H1 (cell line): Measurements from ENCODE around the gene FRA10AC1. TPM values are rescaled to one million over a fixed set of nuclear protein-coding genes. Genes with fewer than 3 reads are reported as not detected.

Source experiments
- CTCF ChIA-PET: fragments of 300-600 bp; sonication (Branson Sonifier 250); formaldehyde crosslinking; loops from one replicate; lab custom pipeline; 2021; ENCODE audit not compliant: partially characterized antibody; lab: Charles Lee
- POLR2A ChIA-PET: fragments of 300-600 bp; sonication (Branson Sonifier 250); formaldehyde crosslinking; loops from one replicate; lab custom pipeline; 2021; ENCODE audit warnings: inconsistent platforms; ENCODE audit not compliant: partially characterized antibody; lab: Charles Lee
- DNase-seq, 2 experiments: peaks; one replicate each; pipeline versions ENCODE4 v3.0.0 to v3.0.0-alpha.2; 2010 to 2022; ENCODE audit warnings: low spot score in 2 of 2, low read depth in 1 of 2, mixed read lengths in 1 of 2
- FAIRE-seq: peaks from 2 replicates; lab custom pipeline; 2011; peaks lifted over from hg19 to GRCh38; lab: Jason Lieb, UNC
- H2AFZ ChIP-seq: 2 replicates; pipeline ENCODE4 v1.8.1; 2012; ENCODE audit warnings: low read length, inconsistent platforms
- H2AK5ac ChIP-seq: 2 replicates; pipeline ENCODE4 v1.6.1; 2013; ENCODE audit warnings: low read depth, low read length
- H2BK120ac ChIP-seq: replicated peaks from 2 replicates; pipeline ENCODE3; 2013; ENCODE audit warnings: low read depth, low read length, inconsistent platforms
- H2BK12ac ChIP-seq: 2 replicates; pipeline ENCODE4 v1.6.1; 2013; ENCODE audit warnings: low read depth, low read length
- H2BK15ac ChIP-seq: 2 replicates; pipeline ENCODE4 v1.6.1; 2013; ENCODE audit warnings: low read length
- H2BK20ac ChIP-seq: 2 replicates; pipeline ENCODE4 v1.6.1; 2013; ENCODE audit warnings: low read length
- H2BK5ac ChIP-seq: 2 replicates; pipeline ENCODE4 v1.6.1; 2013; ENCODE audit warnings: low read depth, low read length
- H3K14ac ChIP-seq: 2 replicates; pipeline ENCODE4 v1.6.1; 2013; ENCODE audit warnings: inconsistent platforms; ENCODE audit not compliant: insufficient read length
- H3K18ac ChIP-seq: 2 replicates; pipeline ENCODE4 v1.6.1; 2013; ENCODE audit warnings: low read length; ENCODE audit errors: extremely low read depth
- H3K23ac ChIP-seq: 2 replicates; pipeline ENCODE4 v1.6.1; 2013; ENCODE audit warnings: inconsistent platforms; ENCODE audit not compliant: insufficient read length
- H3K23me2 ChIP-seq: 2 replicates; pipeline ENCODE4 v1.6.1; 2013; ENCODE audit warnings: low read depth, low read length
- H3K27ac ChIP-seq: 2 replicates; pipeline ENCODE4 v1.6.1; 2011; ENCODE audit warnings: low read depth, low read length, inconsistent platforms
- H3K27me3 ChIP-seq, 4 experiments: replicated peaks in 1 of 4; 1 replicate in 1 of 4; 2 replicates in 3 of 4; pipeline versions ENCODE4 v1.6.1 to v1.8.1; 2011 to 2013; ENCODE audit warnings: low read length in 3 of 4, mild to moderate bottlenecking in 3 of 4, inconsistent platforms in 2 of 4, mixed read lengths in 2 of 4, moderate library complexity in 1 of 4; ENCODE audit not compliant: control insufficient read depth in 3 of 4, insufficient read depth in 3 of 4; ENCODE audit errors: extremely low read depth in 1 of 4
- H3K36me3 ChIP-seq, 4 experiments: 2 replicates each; pipeline versions ENCODE4 v1.6.1 to v1.8.1; 2011 to 2013; ENCODE audit warnings: mild to moderate bottlenecking in 4 of 4, low read length in 3 of 4, moderate library complexity in 2 of 4, control low read depth in 1 of 4, inconsistent platforms in 1 of 4; ENCODE audit not compliant: insufficient read depth in 4 of 4, control insufficient read depth in 2 of 4
- H3K4ac ChIP-seq: replicated peaks from 2 replicates; pipeline ENCODE3; 2013; ENCODE audit warnings: low read length, low read depth, mixed read lengths, inconsistent platforms; ENCODE audit not compliant: insufficient read length
- H3K4me1 ChIP-seq, 4 experiments: replicated peaks in 1 of 4; 1 replicate in 1 of 4; 2 replicates in 3 of 4; pipeline versions ENCODE4 v1.6.1 to v1.8.1; 2011 to 2013; ENCODE audit warnings: low read length in 3 of 4, inconsistent platforms in 2 of 4, mixed read lengths in 1 of 4; ENCODE audit not compliant: insufficient read depth in 4 of 4, control insufficient read depth in 3 of 4
- H3K4me2 ChIP-seq, 2 experiments: 2 replicates each; pipeline versions ENCODE4 v1.6.1 to v1.8.1; 2011 to 2013; ENCODE audit warnings: low read depth in 2 of 2, low read length in 2 of 2, control low read depth in 1 of 2, inconsistent platforms in 1 of 2, mild to moderate bottlenecking in 1 of 2; ENCODE audit not compliant: insufficient read depth in 1 of 2
- H3K4me3 ChIP-seq, 4 experiments: fragments of 200-600, 300-600 bp in 1 of 4; sonication (generic), shearing (Covaris generic), sonication (Bioruptor Twin) in 1 of 4; 2 replicates each; pipeline versions ENCODE4 v1.5.1 to v1.8.1; 2011 to 2016; ENCODE audit warnings: low read length in 4 of 4, low read depth in 3 of 4, control low read depth in 2 of 4, inconsistent platforms in 2 of 4, mild to moderate bottlenecking in 2 of 4, mixed read lengths in 1 of 4, moderate library complexity in 1 of 4; ENCODE audit not compliant: insufficient read depth in 2 of 4; ENCODE audit errors: extremely low read depth in 1 of 4
- H3K56ac ChIP-seq: replicated peaks from 2 replicates; pipeline ENCODE3; 2013; ENCODE audit warnings: low read depth, mild to moderate bottlenecking, mixed read lengths, low read length, inconsistent platforms; ENCODE audit not compliant: insufficient read length
- H3K79me1 ChIP-seq: 2 replicates; pipeline ENCODE4 v1.6.1; 2013; ENCODE audit warnings: low read depth, low read length, control low read depth
- H3K79me2 ChIP-seq, 2 experiments: 2 replicates each; pipeline versions ENCODE4 v1.6.1 to v1.8.1; 2012 to 2013; ENCODE audit warnings: low read length in 2 of 2, mild to moderate bottlenecking in 2 of 2, inconsistent platforms in 1 of 2; ENCODE audit not compliant: insufficient read depth in 2 of 2, control insufficient read depth in 1 of 2
- H3K9ac ChIP-seq, 4 experiments: replicated peaks in 1 of 4; 1 replicate in 1 of 4; 2 replicates in 3 of 4; pipeline versions ENCODE4 v1.6.1 to v1.8.1; 2011 to 2013; ENCODE audit warnings: low read depth in 3 of 4, low read length in 3 of 4, control low read depth in 2 of 4, mild to moderate bottlenecking in 2 of 4, moderate library complexity in 2 of 4, inconsistent platforms in 1 of 4; ENCODE audit errors: extremely low read depth in 1 of 4
- H3K9me3 ChIP-seq, 2 experiments: 2 replicates each; pipeline versions ENCODE4 v1.6.1 to v1.8.1; 2012 to 2013; ENCODE audit warnings: mild to moderate bottlenecking in 2 of 2, moderate library complexity in 2 of 2, control low read depth in 1 of 2, inconsistent platforms in 1 of 2, low read depth in 1 of 2, low read length in 1 of 2, mixed read lengths in 1 of 2; ENCODE audit not compliant: insufficient read depth in 2 of 2
- H4K20me1 ChIP-seq, 2 experiments: replicated peaks in 1 of 2; 2 replicates each; pipeline versions ENCODE3 to v1.8.1; 2011 to 2013; ENCODE audit warnings: inconsistent platforms in 2 of 2, low read length in 2 of 2, mild to moderate bottlenecking in 1 of 2; ENCODE audit not compliant: insufficient read depth in 2 of 2, control insufficient read depth in 1 of 2
- H4K5ac ChIP-seq: 2 replicates; pipeline ENCODE4 v1.6.1; 2013; ENCODE audit warnings: low read length, low read depth, mixed read lengths, inconsistent platforms; ENCODE audit not compliant: insufficient read length
- H4K8ac ChIP-seq: 2 replicates; pipeline ENCODE4 v1.8.0; 2013; ENCODE audit warnings: mild to moderate bottlenecking, moderate library complexity, low read length, inconsistent platforms; ENCODE audit not compliant: insufficient read depth; ENCODE audit errors: extremely low read depth
- H4K91ac ChIP-seq: replicated peaks from 2 replicates; pipeline ENCODE3; 2013; ENCODE audit warnings: low read length, mixed read lengths, inconsistent platforms; ENCODE audit not compliant: insufficient read length
- CEBPB ChIP-seq: IDR thresholded peaks from 2 replicates; pipeline ENCODE4 v1.6.1; 2012; ENCODE audit warnings: low read depth, low read length
- HDAC2 ChIP-seq, 2 experiments: fragments of 300-600 bp in 1 of 2; sonication (generic) in 1 of 2; IDR thresholded peaks; 2 replicates each; pipeline ENCODE4 v1.6.1; 2011 to 2012; ENCODE audit warnings: low read depth in 2 of 2, low read length in 2 of 2, mild to moderate bottlenecking in 2 of 2, moderate library complexity in 2 of 2, borderline replicate concordance in 1 of 2, inconsistent platforms in 1 of 2
- SAP30 ChIP-seq: fragments of 300-600 bp; sonication (generic); IDR thresholded peaks from 2 replicates; pipeline ENCODE4 v1.7.1; 2012; ENCODE audit warnings: low read length, moderate library complexity, mild to moderate bottlenecking, inconsistent platforms; ENCODE audit not compliant: insufficient read depth, insufficient replicate concordance
- WGBS, 2 experiments: shearing (Covaris generic) in 1 of 2; methylation state at CpG; one replicate each; pipeline versions ENCODE4 v1.1.6 to v1.1.7; 2013 to 2015; ENCODE audit warnings: low lambda C conversion rate in 2 of 2, mixed read lengths in 2 of 2, inconsistent platforms in 1 of 2, low coverage in 1 of 2, missing lambda C conversion rate in 1 of 2; ENCODE audit not compliant: insufficient replicate concordance in 2 of 2, insufficient coverage in 1 of 2, insufficient read length in 1 of 2; ENCODE audit errors: extremely low coverage in 1 of 2, missing lambda C conversion rate in 1 of 2; 5-methylcytosine and 5-hydroxymethylcytosine counted together
- polyA plus RNA-seq, 7 experiments: library from polyadenylated mRNA; depleted of rRNA in 3 of 7; stranded (reverse) in 5 of 7; unstranded in 2 of 7; fragments of >200 nt in 5 of 7; fragments of 200-250 nt in 2 of 7; gene quantifications; 1 replicate in 5 of 7; 2 replicates in 1 of 7; 4 replicates in 1 of 7; pipeline versions ENCODE4 v1.2.1 to v1.2.3, GENCODE V29; 2011 to 2013; ENCODE audit warnings: missing spikeins in 2 of 7, mixed read lengths in 2 of 7
- total RNA-seq: library from RNA; stranded (reverse); fragmentation: NEBNext Ultra II Directional; extraction: Animal tissue kit (Norgen Biotek cat#: 25700); gene quantifications from 2 replicates; pipeline ENCODE4 v1.2.1, GENCODE V29; 2021

FRA10AC1 gene
- total and polyA plus RNA-seq, 2 of the 8 experiments (the other 6 are each of a cell fraction or from before 2014, with no cell fraction given), result 4.4 to 13.5 TPM

DNA sequence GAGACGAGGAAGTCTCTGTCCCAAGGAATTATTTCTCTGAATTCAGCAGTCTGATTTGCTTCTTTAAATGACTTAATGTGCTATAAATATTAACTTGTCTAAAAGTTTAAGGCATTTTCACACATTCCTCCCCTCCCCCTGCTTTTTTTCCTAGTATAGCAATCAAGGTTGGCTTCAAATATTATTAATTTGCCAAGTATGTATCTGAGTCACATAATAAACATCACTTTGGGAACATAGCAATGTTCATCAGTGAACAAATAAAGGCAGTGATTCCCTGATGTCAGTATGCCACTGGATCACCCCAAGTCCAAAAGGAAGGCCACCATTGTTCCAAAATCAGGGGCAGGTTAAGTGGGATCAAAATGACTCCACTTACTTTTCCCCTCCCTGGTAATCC is 49.5 kb downstream of the FRA10AC1 start:
- 94% methylated on average over 1 of the region's 1 CpG; no CpG with 5 or more reads in 1 of the 2 experiments for WGBS, 2 experiments
- no peak overlapping the region for H2BK20ac ChIP-seq

More for the DNA sequence above, 49.5 kb downstream of the FRA10AC1 start:
- Histone ChIP-seq H4K20me1 (no peaks in the 10 kb centered on the region), H2BK5ac (no peak overlapping the region), H3K79me2 (no peaks in the 10 kb centered on the region), H3K4me3 (no peak overlapping the region), H3K36me3 (no peaks in the 10 kb centered on the region), H3K9ac (no peak overlapping the region), H3K79me1 (no peaks in the 10 kb centered on the region), H3K56ac (no peak overlapping the region), H3K9me3 (no peaks in the 10 kb centered on the region), H4K5ac (no peak overlapping the region), H3K4me2 (no peak overlapping the region), H3K23me2 (no peaks in the 10 kb centered on the region), H3K4me1 (no peaks in the 10 kb centered on the region), H3K27ac (no peak overlapping the region), H4K8ac (no peak overlapping the region), H2BK120ac (no peak overlapping the region), H2BK15ac (no peak overlapping the region), H2AFZ (no peak overlapping the region), H3K23ac (no peak overlapping the region), H4K91ac (no peak overlapping the region), H2BK12ac (no peak overlapping the region), H3K4ac (no peak overlapping the region), H2AK5ac (no peak overlapping the region), H3K14ac (no peak overlapping the region), H3K18ac (no peak overlapping the region), H3K27me3 (no peaks in the 10 kb centered on the region)
- DNase-seq, result no peak
- ChIA-PET POLR2A (no interaction called here), CTCF (interaction anchor here (1.5 kb wide), 1 partner anchor 28 kb away, joined by 4 read pairs; no protein-coding TSS in a partner anchor)
- no peak for FAIRE-seq
- TF ChIP-seq SAP30, result no peak
- TF ChIP-seq CEBPB, result no peak
- TF ChIP-seq HDAC2 (IDR thresholded peaks at IDR 0.05; ENCODE audit: borderline replicate concordance in 1 of 2, low read depth in 2 of 2, low read length in 2 of 2), result no peak
